Endothelial cell of umbilical vein (primary cell): Measurements from ENCODE around the gene CACNA1B. TPM values are rescaled to one million over a fixed set of nuclear protein-coding genes. Genes with fewer than 3 reads are reported as not detected.

ENCODE experiments used
- BruUV-seq: library from RNA; stranded (reverse); fragments of 400-500 nt; replicated peaks from 2 replicates; lab custom pipeline; 2021; lab: Mats Ljungman, UMichigan
- CTCF ChIA-PET: fragments of 300-600, 350-600 bp; sonication (Branson Sonifier 250); formaldehyde crosslinking; loops from one replicate; lab custom pipeline; 2021; ENCODE audit warnings: antibody characterized with exemption, inconsistent platforms; lab: Charles Lee
- POLR2A ChIA-PET: fragments of 300-600, 350-600 bp; sonication (Branson Sonifier 250); formaldehyde crosslinking; loops from one replicate; lab custom pipeline; 2021; ENCODE audit warnings: antibody characterized with exemption, inconsistent platforms; lab: Charles Lee
- DNase-seq: peaks from one replicate; pipeline ENCODE4 v3.0.0-alpha.2; 2011; ENCODE audit warnings: low read depth, low spot score
- FAIRE-seq: peaks from 2 replicates; lab custom pipeline; 2011; peaks lifted over from hg19 to GRCh38; lab: Jason Lieb, UNC
- H2AFZ ChIP-seq: 2 replicates; pipeline ENCODE4 v1.6.0; 2012; ENCODE audit warnings: low read depth, low read length, control low read depth, inconsistent platforms
- H3K27ac ChIP-seq: 2 replicates; pipeline ENCODE4 v1.5.1; 2011; ENCODE audit warnings: low read depth, mild to moderate bottlenecking, control low read depth, low read length, moderate library complexity; ENCODE audit not compliant: insufficient read depth
- H3K27me3 ChIP-seq, 2 experiments: 2 replicates each; pipeline versions ENCODE4 v1.6.0 to v1.6.1; 2011; ENCODE audit warnings: low read length in 2 of 2, mixed read lengths in 1 of 2; ENCODE audit not compliant: control insufficient read depth in 2 of 2, insufficient read depth in 2 of 2
- H3K36me3 ChIP-seq, 2 experiments: 2 replicates in 1 of 2; 3 replicates in 1 of 2; pipeline ENCODE4 v1.5.1; 2011; ENCODE audit warnings: low read length in 2 of 2, mild to moderate bottlenecking in 1 of 2, moderate library complexity in 1 of 2; ENCODE audit not compliant: control insufficient read depth in 2 of 2, insufficient read depth in 2 of 2; ENCODE audit errors: extremely low read depth in 1 of 2
- H3K4me1 ChIP-seq: 3 replicates; pipeline ENCODE4 v1.5.1; 2011; ENCODE audit warnings: mild to moderate bottlenecking, low read length; ENCODE audit not compliant: control insufficient read depth, insufficient read depth; ENCODE audit errors: extremely low read depth
- H3K4me2 ChIP-seq: 2 replicates; pipeline ENCODE4 v1.6.1; 2011; ENCODE audit warnings: low read length, control low read depth, mixed read lengths; ENCODE audit not compliant: insufficient read depth
- H3K4me3 ChIP-seq, 3 experiments: fragments of 200-600 bp in 1 of 3; sonication (generic), shearing (Covaris generic) in 1 of 3; replicated peaks in 1 of 3; 2 replicates each; pipeline ENCODE4 v1.5.1; 2011 to 2016; ENCODE audit warnings: control low read depth in 3 of 3, low read length in 3 of 3, mild to moderate bottlenecking in 2 of 3, inconsistent platforms in 1 of 3, low read depth in 1 of 3, moderate library complexity in 1 of 3; ENCODE audit not compliant: insufficient read depth in 1 of 3
- H3K79me2 ChIP-seq: 2 replicates; pipeline ENCODE4 v1.6.0; 2012; ENCODE audit warnings: low read length, inconsistent platforms; ENCODE audit not compliant: control insufficient read depth, insufficient read depth
- H3K9ac ChIP-seq: replicated peaks from 2 replicates; pipeline ENCODE3; 2011; ENCODE audit warnings: low read length, control low read depth; ENCODE audit not compliant: insufficient read depth; ENCODE audit errors: extremely low read depth
- H3K9me1 ChIP-seq: replicated peaks from 3 replicates; pipeline ENCODE4 v1.6.0; 2011; ENCODE audit warnings: mild to moderate bottlenecking, low read length; ENCODE audit not compliant: control insufficient read depth, insufficient read depth; ENCODE audit errors: extremely low read depth
- H3K9me3 ChIP-seq: replicated peaks from 2 replicates; pipeline ENCODE4 v1.5.1; 2012; ENCODE audit warnings: low read length, inconsistent platforms; ENCODE audit not compliant: control insufficient read depth, insufficient read depth
- H4K20me1 ChIP-seq: replicated peaks from 2 replicates; pipeline ENCODE3; 2011; ENCODE audit warnings: mild to moderate bottlenecking, low read length; ENCODE audit not compliant: control insufficient read depth, insufficient read depth; ENCODE audit errors: extremely low read depth
- CTCF ChIP-seq, 2 donors: IDR thresholded peaks; 1 replicate in 1 of 2; 2 replicates in 1 of 2; pipeline ENCODE4 v1.5.1; 2011; ENCODE audit warnings: low read length in 2 of 2, mild to moderate bottlenecking in 2 of 2, moderate library complexity in 2 of 2, control low read depth in 1 of 2, inconsistent platforms in 1 of 2, low read depth in 1 of 2; ENCODE audit not compliant: insufficient read depth in 1 of 2; ENCODE audit errors: extremely low read depth in 1 of 2
- EZH2 ChIP-seq: IDR thresholded peaks from 2 replicates; pipeline ENCODE4 v1.6.1; 2012; ENCODE audit warnings: borderline replicate concordance, low read depth, mild to moderate bottlenecking, moderate library complexity, low read length, inconsistent platforms; ENCODE audit not compliant: severe bottlenecking
- FOS ChIP-seq: IDR thresholded peaks from 2 replicates; pipeline ENCODE4 v1.6.1; 2011; ENCODE audit warnings: mild to moderate bottlenecking, low read length, moderate library complexity, borderline replicate concordance; ENCODE audit not compliant: insufficient read depth
- GATA2 ChIP-seq: IDR thresholded peaks from 2 replicates; pipeline ENCODE4 v1.7.0; 2011; ENCODE audit warnings: low read depth, mild to moderate bottlenecking, moderate library complexity, mixed read lengths, low read length; ENCODE audit not compliant: insufficient read length, insufficient read depth
- JUN ChIP-seq: IDR thresholded peaks from 2 replicates; pipeline ENCODE4 v1.6.1; 2011; ENCODE audit warnings: borderline replicate concordance, low read depth; ENCODE audit not compliant: insufficient read length, insufficient read depth
- MAX ChIP-seq: IDR thresholded peaks from 2 replicates; pipeline ENCODE4 v1.6.1; 2011; ENCODE audit not compliant: insufficient read depth, insufficient read length
- MYC ChIP-seq: IDR thresholded peaks from one replicate; pipeline ENCODE4 v1.6.1; 2011; ENCODE audit warnings: mild to moderate bottlenecking, low read depth, low read length
- POLR2A ChIP-seq: IDR thresholded peaks from 2 replicates; pipeline ENCODE4 v1.6.1; 2012; ENCODE audit warnings: low read depth, mild to moderate bottlenecking, control low read depth, low read length
- POLR2AphosphoS5 ChIP-seq: IDR thresholded peaks from 2 replicates; pipeline ENCODE4 v1.6.1; 2012; ENCODE audit warnings: low read depth, mild to moderate bottlenecking, control low read depth, low read length, moderate library complexity; ENCODE audit not compliant: insufficient read depth
- dilution Hi-C: fragments of 300-500 bp; cut with MboI; formaldehyde crosslinking; loops from one replicate; pipeline ENCODE4 v1.15.0; 2019; ENCODE audit warnings: low sequenced_read_pairs; ENCODE audit not compliant: extremely low pct_ligation_motif_present
- intact Hi-C: fragments of 100-400 bp; cut with micrococcal nuclease; formaldehyde crosslinking; loops from one replicate; pipeline ENCODE4 v1.10.0; 2022
- polyA plus RNA-seq, 4 experiments: library from polyadenylated mRNA; depleted of rRNA in 3 of 4; stranded (reverse) in 3 of 4; unstranded in 1 of 4; fragments of >200 nt; gene quantifications; 2 replicates each; pipeline versions ENCODE4 v1.2.1 to v1.2.3, GENCODE V29; 2011 to 2012; ENCODE audit warnings: missing spikeins in 1 of 4
- total RNA-seq: library from RNA; stranded (reverse); gene quantifications from 2 replicates; pipeline ENCODE4 v1.2.3, GENCODE V29; 2021

Gene CACNA1B
- total and polyA plus RNA-seq, 2 donors (not counting 3 experiments of a cell fraction or from before 2014, with no cell fraction given) = 0.11 to 0.41 TPM

- Histone ChIP-seq H3K9me1 (no peaks in the 10 kb centered on the region), H3K4me2 (no peak overlapping the region), H3K79me2 (no peaks in the 10 kb centered on the region), H2AFZ (no peak overlapping the region), H3K9me3 (no peaks in the 10 kb centered on the region), H3K27me3 (no peaks in the 10 kb centered on the region), H3K27ac (no peak overlapping the region), H3K36me3 (no peaks in the 10 kb centered on the region), H4K20me1 (no peaks in the 10 kb centered on the region), H3K4me1 (no peaks in the 10 kb centered on the region), H3K4me3 (no peak overlapping the region), H3K9ac (no peak overlapping the region)
- no peak for TF ChIP-seq GATA2
- no peak for TF ChIP-seq JUN
- TF ChIP-seq MAX = no peak
- no peak for TF ChIP-seq FOS
- no peak for TF ChIP-seq EZH2
- ChIA-PET CTCF (no interaction called here), POLR2A (no interaction called here)
- dilution Hi-C loops (no loop called here), intact Hi-C loops (no loop called here)
- FAIRE-seq (no peak), DNase-seq (no peak)
- no TSS peak for BruUV-seq
Measured at GRCh38 chr9:138046641-138047301, 169.2 kb downstream of the CACNA1B start.

- no peak for FAIRE-seq
- intact Hi-C loops = no loop called here
Measured at GRCh38 chr9:138047469-138048040, 170.0 kb downstream of the CACNA1B start.

More at GRCh38 chr9:138047469-138048040, 170.0 kb downstream of the CACNA1B start:
- no peak overlapping the region for H3K9ac ChIP-seq
- H3K27ac ChIP-seq = no peak overlapping the region
- dilution Hi-C loops = no loop called here
- no peaks in the 10 kb centered on the region for H3K9me1 ChIP-seq
- no peaks in the 10 kb centered on the region for H3K36me3 ChIP-seq
- no peaks in the 10 kb centered on the region for H3K27me3 ChIP-seq
- POLR2A ChIA-PET = no interaction called here
- DNase-seq = no peak
- H3K4me1 ChIP-seq = no peaks in the 10 kb centered on the region
- CTCF ChIA-PET = no interaction called here
- H3K4me2 ChIP-seq = no peak overlapping the region
- TF ChIP-seq CTCF (IDR thresholded peaks at IDR 0.05; ENCODE audit: extremely low read depth in 1 of 2, insufficient read depth in 1 of 2, low read depth in 1 of 2, low read length in 2 of 2) = no peak
- no peak for TF ChIP-seq GATA2
- TF ChIP-seq EZH2 = no peak
- TF ChIP-seq MYC = no peak
- TF ChIP-seq MAX = no peak
- no peak for TF ChIP-seq POLR2A
- TF ChIP-seq JUN = no peak
- TF ChIP-seq POLR2AphosphoS5 = no peak
- TF ChIP-seq FOS = no peak
- no peaks in the 10 kb centered on the region for H4K20me1 ChIP-seq
- H3K9me3 ChIP-seq = no peaks in the 10 kb centered on the region
- no peaks in the 10 kb centered on the region for H3K79me2 ChIP-seq
- H3K4me3 ChIP-seq = no peak overlapping the region
- no TSS peak for BruUV-seq
- no peak overlapping the region for H2AFZ ChIP-seq
